AG08396 (cell line): ENCODE measurements around the gene FAM171A2.
A peak's percentile ranks its signal among the peaks of the same experiment; 100 is the strongest.

Experiments
- DNase-seq: peaks from one replicate; pipeline ENCODE4 v3.0.0; 2012; ENCODE audit warnings: low spot score, mixed read lengths

FAM171A2 gene

DNA sequence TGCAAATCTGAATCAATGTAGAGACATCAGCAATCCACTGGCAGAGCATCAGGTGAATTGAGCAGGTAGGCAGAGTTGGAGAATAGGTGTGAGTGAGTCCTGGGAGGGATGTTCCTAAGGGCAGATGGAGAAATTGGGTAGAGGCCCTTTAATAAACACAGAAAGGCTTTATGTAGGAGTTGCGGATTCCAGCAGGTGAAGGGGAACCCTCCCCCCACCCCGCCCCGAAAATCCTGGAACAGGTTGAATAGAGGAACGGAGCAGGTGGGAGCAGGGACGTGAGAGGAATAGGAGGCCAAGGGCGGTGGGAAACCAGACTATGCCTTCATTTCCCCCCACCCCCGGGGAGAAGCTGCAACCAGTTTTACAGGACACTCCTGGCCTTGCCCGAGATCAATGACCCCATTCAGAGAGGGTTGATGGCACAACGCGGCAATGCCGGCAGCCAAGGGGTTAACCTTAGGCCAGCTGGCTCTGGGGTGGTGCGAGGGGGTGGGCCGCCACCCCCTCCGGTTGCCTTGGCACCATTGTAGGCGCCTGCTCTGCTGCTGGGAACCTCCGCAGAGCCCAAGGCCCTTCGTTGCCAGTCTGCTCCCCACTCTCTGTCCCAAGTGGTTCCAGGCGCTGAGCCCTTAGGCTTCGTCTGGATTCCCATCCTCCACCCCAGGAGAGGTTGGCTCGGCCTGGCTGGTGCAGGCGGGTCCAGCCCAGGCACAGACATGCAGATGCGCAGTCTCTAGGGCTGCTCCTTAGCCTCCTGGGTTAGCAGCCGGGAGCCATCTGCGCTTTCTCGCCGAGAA, 56.1 kb downstream of the FAM171A2 start:
- DNase-seq: peak; percentile 74

DNA sequence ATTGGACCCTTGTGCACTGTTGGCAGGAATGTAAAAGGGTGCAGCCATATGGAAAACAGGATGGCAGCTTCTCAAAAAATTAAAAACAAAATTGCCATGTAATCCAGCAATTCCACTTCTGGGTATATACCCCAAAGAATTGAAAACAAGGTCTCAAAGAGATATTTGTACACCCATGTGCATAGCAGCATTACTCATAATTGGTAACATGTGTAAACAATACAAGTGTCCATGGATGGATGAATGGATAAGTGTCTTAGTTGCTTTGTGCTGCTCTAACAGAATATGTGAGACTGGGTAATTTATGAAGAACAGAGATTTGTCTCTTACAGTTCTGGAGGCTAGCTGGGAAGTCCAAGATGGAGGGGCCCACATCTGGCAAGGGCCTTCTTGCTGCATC, 59.0 kb downstream of the FAM171A2 start:
- no peak for DNase-seq
